MV-4-11 (cell line): ENCODE results near the gene PRDM9.
"Not testable (repeated sequence)": the region's sequence is repeated elsewhere in the genome, so short reads cannot be mapped to it uniquely, and the experiment has no call there.

Source experiments
- DNase-seq: peaks from one replicate; lab custom pipeline; 2025; lab: John Stamatoyannopoulos, UW

Gene PRDM9

DNA sequence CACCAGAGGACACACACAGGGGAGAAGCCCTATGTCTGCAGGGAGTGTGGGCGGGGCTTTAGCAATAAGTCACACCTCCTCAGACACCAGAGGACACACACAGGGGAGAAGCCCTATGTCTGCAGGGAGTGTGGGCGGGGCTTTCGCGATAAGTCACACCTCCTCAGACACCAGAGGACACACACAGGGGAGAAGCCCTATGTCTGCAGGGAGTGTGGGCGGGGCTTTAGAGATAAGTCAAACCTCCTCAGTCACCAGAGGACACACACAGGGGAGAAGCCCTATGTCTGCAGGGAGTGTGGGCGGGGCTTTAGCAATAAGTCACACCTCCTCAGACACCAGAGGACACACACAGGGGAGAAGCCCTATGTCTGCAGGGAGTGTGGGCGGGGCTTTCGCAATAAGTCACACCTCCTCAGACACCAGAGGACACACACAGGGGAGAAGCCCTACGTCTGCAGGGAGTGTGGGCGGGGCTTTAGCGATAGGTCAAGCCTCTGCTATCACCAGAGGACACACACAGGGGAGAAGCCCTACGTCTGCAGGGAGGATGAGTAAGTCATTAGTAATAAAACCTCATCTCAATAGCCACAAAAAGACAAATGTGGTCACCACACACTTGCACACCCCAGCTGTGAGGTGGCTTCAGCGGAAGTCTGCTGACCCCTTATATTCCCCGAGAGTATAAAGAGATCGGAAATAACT lies 20.0 kb downstream of the PRDM9 start:
- not testable (repeated sequence) for DNase-seq

DNA sequence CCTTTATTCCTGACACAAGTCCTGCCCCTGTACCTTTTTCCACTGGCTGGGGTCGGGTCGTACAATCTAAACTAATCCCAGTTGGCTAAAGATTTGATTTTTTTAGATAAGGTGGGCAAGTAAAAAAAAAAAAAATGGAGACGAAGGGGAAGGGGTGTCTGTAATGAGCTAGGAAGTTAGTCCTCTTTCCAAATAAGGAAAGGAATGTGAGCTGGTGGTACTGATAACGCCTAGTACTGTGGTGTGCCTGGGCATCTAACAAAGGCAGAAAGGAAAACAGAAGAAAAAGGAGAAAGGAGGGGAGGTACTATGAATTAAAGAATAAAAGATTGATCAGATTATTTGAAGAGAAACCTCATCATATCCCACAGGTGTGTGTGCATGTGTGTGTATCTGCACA lies 21.3 kb downstream of the PRDM9 start:
- no peak for DNase-seq

- no peak for DNase-seq
Observed at GRCh38 chr5:23530571-23530970, 23.2 kb downstream of the PRDM9 start.

GRCh38 chr5:23571059-23571458 lies 63.6 kb downstream of the PRDM9 start:
- DNase-seq = no peak
